ENCODE results near the gene CGN.

DNA sequence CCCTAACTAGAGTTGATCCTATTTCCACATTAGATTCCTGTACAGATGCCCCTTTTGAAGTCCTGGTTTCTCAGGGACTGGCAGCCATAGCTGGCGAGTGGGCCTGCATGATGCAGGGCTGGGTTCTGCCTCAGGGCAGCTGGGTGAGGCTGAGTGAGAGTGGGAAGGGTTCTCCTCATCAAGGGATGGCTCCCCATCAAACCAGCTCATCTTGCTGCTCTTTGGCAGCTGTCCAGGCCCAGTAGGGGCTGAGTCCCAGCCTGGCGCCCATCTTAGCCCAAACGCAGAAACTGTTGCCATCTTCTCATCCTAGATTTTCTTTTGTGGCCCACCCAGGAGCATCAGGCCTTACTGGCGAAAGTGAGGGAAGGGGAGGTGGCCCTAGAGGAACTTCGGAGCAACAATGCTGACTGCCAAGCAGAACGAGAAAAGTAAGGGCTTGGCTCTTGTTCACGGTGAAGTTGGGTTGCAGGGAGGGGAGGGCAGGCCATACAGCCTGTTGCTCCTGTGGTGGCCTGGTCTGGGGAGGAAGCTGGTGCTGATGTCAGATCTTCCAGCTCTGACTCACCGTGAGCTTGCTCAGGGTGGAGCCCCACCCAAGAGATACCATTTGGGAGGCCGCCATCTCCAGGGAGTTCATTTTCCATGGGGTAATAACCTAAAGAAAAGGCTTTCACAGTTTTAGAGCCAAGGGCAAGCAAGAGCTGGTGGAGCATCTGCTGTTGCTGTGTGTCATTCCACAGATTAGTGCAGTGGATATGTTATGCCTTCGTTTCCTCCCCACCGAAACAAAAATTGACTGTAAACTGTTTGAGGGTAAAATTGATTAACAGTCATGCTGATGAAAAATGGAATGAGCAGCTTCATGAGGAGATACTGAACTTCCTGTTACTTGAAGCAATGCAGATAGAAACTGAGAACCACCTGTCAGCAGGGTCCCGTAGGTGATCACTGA lies 63.7 kb downstream of the CGN start:
- TF ChIP-seq, protein P1, sequence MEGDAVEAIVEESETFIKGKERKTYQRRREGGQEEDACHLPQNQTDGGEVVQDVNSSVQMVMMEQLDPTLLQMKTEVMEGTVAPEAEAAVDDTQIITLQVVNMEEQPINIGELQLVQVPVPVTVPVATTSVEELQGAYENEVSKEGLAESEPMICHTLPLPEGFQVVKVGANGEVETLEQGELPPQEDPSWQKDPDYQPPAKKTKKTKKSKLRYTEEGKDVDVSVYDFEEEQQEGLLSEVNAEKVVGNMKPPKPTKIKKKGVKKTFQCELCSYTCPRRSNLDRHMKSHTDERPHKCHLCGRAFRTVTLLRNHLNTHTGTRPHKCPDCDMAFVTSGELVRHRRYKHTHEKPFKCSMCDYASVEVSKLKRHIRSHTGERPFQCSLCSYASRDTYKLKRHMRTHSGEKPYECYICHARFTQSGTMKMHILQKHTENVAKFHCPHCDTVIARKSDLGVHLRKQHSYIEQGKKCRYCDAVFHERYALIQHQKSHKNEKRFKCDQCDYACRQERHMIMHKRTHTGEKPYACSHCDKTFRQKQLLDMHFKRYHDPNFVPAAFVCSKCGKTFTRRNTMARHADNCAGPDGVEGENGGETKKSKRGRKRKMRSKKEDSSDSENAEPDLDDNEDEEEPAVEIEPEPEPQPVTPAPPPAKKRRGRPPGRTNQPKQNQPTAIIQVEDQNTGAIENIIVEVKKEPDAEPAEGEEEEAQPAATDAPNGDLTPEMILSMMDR (IDR thresholded peaks at IDR 0.05 in 8 of 11, conservative IDR thresholded peaks at IDR 0.05 in 3 of 11), result no peak
- TF ChIP-seq POLR2A (IDR thresholded peaks at IDR 0.05), result no peak

Measured in spleen (tissue), 7 donors.